Vagina (tissue), 2 donors: ENCODE measurements around the gene SEC14L5.

Experiments used
- CTCF ChIP-seq, 3 experiments: fragments of 450-650 bp in 2 of 3; fragments of 200-600 bp in 1 of 3; sonication (generic) in 1 of 3; IDR thresholded peaks; one replicate each; pipeline ENCODE4 v1.5.1; 2017 to 2019; ENCODE audit warnings: antibody characterized with exemption in 3 of 3, mild to moderate bottlenecking in 2 of 3, moderate library complexity in 2 of 3
- POLR2A ChIP-seq, 2 donors: fragments of 450-650 bp; IDR thresholded peaks; one replicate each; pipeline ENCODE4 v1.6.1; 2017; ENCODE audit warnings: antibody characterized with exemption in 2 of 2, mild to moderate bottlenecking in 2 of 2, moderate library complexity in 2 of 2

GRCh38 chr16:5036228-5037156, 78.4 kb downstream of the SEC14L5 start:
- TF ChIP-seq CTCF (IDR thresholded peaks at IDR 0.05) (no peak), POLR2A (IDR thresholded peaks at IDR 0.05) (no peak)
